ENCODE measurements around the gene MYOCD.

GRCh38 chr17:12759090-12759489 lies 93.4 kb downstream of the MYOCD start:
- no peak for TF ChIP-seq YY1 (IDR thresholded peaks at IDR 0.05; ENCODE audit: insufficient read depth, insufficient read length)
- TF ChIP-seq SUZ12 (IDR thresholded peaks at IDR 0.05; ENCODE audit: extremely low read depth, insufficient read depth, insufficient read length), result no peak
